Activated CD4-positive, alpha-beta memory T cell treated with anti-CD3 and anti-CD28 coated beads, Interleukin-2, amount 10 ng/mL, durations not matched to agents 7 days and 5 days (primary cell): ENCODE results near the gene RMI2. TPM values are rescaled to one million over a fixed set of nuclear protein-coding genes. Genes with fewer than 3 reads are reported as not detected.

Source experiments
- CTCF ChIA-PET: fragments of 350-600 bp; sonication (Branson Sonifier 250); formaldehyde crosslinking; loops from one replicate; lab custom pipeline; 2021; ENCODE audit warnings: antibody characterized with exemption, inconsistent platforms; lab: Charles Lee
- POLR2A ChIA-PET: fragments of 350-600 bp; sonication (Branson Sonifier 250); formaldehyde crosslinking; loops from one replicate; lab custom pipeline; 2021; ENCODE audit warnings: antibody characterized with exemption; lab: Charles Lee
- DNase-seq: peaks from one replicate; pipeline ENCODE4 v3.0.0-alpha.2; 2020
- H3K27ac Mint-ChIP-seq: one replicate; pipeline ENCODE4 v1.8.0; 2021; ENCODE audit warnings: mild to moderate bottlenecking, mixed read lengths
- H3K27me3 Mint-ChIP-seq: one replicate; pipeline ENCODE4 v1.8.0; 2021; ENCODE audit warnings: mixed read lengths
- H3K36me3 Mint-ChIP-seq: one replicate; pipeline ENCODE4 v1.8.0; 2021; ENCODE audit warnings: low read depth, mixed read lengths
- H3K4me1 Mint-ChIP-seq: one replicate; pipeline ENCODE4 v1.8.0; 2021; ENCODE audit warnings: mixed read lengths
- H3K4me3 Mint-ChIP-seq: one replicate; pipeline ENCODE4 v1.8.0; 2021; ENCODE audit warnings: mild to moderate bottlenecking, mixed read lengths
- H3K9me3 Mint-ChIP-seq: one replicate; pipeline ENCODE4 v1.8.0; 2021; ENCODE audit warnings: mixed read lengths
- total RNA-seq, 2 experiments: library from RNA; stranded (reverse); gene quantifications; one replicate each; pipeline ENCODE4 v1.2.3, GENCODE V29; 2021

Gene RMI2
- total RNA-seq, 2 experiments from 2014 or later = 45.9 to 46.6 TPM

- Mint-ChIP-seq H3K27me3 (peaks cover 1% of the 10 kb centered on the region), H3K36me3 (no peaks in the 10 kb centered on the region), H3K9me3 (no peaks in the 10 kb centered on the region), H3K4me1 (peaks cover 2% of the 10 kb centered on the region), H3K27ac (no peak overlapping the region), H3K4me3 (no peak overlapping the region)
- DNase-seq = no peak
- ChIA-PET POLR2A (no interaction called here), CTCF (interaction anchor here (0.9 to 1.5 kb wide), 3 partner anchors 13 to 430 kb away, joined by 3 to 6 read pairs (median 3); no protein-coding TSS in a partner anchor)
Measured at GRCh38 chr16:11394593-11394960, 49.3 kb downstream of the RMI2 start.

DNA sequence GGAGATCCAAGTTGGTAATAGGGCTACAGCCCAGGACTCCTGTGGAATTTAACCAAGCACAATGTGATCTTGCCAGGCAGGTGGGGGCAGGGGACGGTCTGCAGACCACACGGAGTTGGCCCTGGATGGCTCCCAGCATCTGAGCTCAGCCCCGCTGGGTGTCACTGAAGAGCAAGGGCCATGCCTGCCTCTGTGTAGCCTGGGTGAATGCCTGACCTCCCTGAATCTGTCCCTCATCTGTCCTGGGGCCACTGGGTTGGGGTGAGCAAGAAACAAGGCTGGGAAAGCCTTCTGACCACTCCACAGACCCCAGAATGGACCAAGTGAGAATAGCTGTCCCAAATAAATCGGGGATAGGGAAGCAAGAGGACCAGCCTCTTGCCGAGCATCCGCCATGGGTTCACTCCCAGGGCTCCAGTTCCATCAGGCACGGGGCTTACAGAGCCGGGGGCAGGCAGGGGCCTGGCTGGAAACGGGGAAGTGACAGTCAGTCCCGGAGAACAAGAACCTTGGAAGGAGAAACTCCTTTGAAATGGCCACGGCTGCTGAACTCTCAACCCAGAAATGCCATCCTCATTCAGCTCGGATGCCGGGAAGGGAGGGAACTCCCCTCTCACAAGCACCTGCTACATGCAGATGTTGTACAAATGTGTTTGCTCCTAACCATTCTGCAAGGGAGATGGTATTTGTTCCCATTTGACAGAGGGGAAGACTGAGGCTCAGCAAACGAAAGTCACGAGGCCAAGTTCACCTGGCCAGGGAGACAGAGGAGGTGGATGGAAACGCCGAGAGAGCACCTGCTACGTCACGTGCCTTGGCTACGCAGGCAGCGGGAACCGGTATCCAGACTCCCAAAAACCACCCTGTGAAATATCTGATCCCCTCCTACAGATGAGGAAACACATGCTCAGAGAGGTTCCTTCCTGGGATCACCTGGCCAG, 50.0 kb downstream of the RMI2 start:
- CTCF ChIA-PET = interaction anchor here (0.6 to 3.6 kb wide), 42 partner anchors 8 to 518 kb away, joined by 3 to 39 read pairs (median 4); no protein-coding TSS in a partner anchor
- Mint-ChIP-seq H3K27ac (no peak overlapping the region), H3K9me3 (no peaks in the 10 kb centered on the region), H3K4me3 (no peak overlapping the region), H3K27me3 (peaks cover 1% of the 10 kb centered on the region), H3K36me3 (no peaks in the 10 kb centered on the region), H3K4me1 (no peaks in the 10 kb centered on the region)
- no peak for DNase-seq
- POLR2A ChIA-PET = interaction anchor here (1.5 kb wide), 1 partner anchor 9 kb away, joined by 4 read pairs; no protein-coding TSS in a partner anchor

DNA sequence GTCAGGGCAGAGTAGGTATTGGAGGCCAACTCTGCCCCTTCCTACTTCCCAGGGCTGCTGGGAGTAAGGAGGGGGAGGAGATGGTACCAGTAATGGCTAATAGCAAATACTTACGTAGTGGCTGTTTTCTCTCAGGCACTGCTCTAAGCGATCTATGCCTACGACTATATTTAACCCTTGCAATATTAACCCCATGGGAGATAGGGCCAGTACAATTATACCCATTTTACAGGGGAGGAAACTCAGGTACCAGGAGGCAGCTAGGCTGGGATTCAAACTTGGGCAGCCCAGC, 50.6 kb downstream of the RMI2 start:
- Mint-ChIP-seq H3K36me3 (no peaks in the 10 kb centered on the region), H3K27ac (no peak overlapping the region), H3K27me3 (peaks cover 1% of the 10 kb centered on the region), H3K4me3 (no peak overlapping the region), H3K4me1 (no peaks in the 10 kb centered on the region), H3K9me3 (no peaks in the 10 kb centered on the region)
- CTCF ChIA-PET = interaction anchor here (0.6 to 3.6 kb wide), 40 partner anchors 9 to 518 kb away, joined by 3 to 39 read pairs (median 4); no protein-coding TSS in a partner anchor
- DNase-seq = no peak
- POLR2A ChIA-PET = interaction anchor here (1.5 kb wide), 1 partner anchor 9 kb away, joined by 4 read pairs; no protein-coding TSS in a partner anchor

DNA sequence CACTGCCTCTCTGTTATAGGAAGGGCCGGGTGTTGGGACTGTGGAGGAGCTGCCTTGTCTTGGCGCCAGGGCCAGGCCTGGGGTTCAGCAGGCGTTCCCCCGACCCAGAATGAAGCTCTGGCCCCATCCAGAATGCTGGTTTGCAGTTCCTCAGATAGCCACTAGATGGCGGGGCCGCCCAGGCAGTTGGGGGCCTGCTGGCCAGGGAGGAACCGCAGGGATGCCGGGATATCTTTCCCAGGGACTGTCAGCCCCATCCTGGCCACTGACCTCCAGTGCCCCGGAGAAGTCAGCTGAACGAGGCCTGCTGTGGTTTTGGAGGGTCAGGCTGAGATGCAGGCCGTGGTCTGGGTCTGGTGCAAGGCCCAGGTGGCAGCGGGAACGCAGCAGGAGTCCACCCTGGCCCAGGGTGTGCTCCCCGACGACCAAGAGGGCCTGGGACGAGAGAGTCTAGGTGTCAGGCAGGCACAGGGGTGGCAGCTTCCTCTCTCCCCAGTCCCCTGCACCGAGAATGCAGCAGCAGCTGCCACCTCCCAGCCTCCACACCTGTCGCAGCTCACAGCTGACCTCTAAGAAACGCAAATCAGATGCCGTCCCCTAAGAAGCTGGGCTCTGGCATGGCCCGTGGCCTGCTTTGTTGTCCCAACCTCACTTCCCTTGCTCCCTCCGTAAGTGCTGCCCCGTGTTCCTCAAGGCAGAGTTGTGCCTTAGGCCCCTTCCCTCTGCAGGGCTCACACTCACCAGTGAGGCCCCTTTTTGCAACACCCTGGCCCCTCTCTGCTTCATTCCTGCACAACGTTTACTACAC, 51.2 kb downstream of the RMI2 start:
- H3K27me3 Mint-ChIP-seq = peaks cover 1% of the 10 kb centered on the region
- H3K27ac Mint-ChIP-seq = no peak overlapping the region
- ChIA-PET CTCF (interaction anchor here (0.6 to 3.6 kb wide), 42 partner anchors 9 to 517 kb away, joined by 3 to 39 read pairs (median 4); no protein-coding TSS in a partner anchor), POLR2A (interaction anchor here (1.5 kb wide), 1 partner anchor 10 kb away, joined by 4 read pairs; no protein-coding TSS in a partner anchor)
- H3K4me1 Mint-ChIP-seq = no peaks in the 10 kb centered on the region
- DNase-seq = peak; percentile 66
- H3K9me3 Mint-ChIP-seq = no peaks in the 10 kb centered on the region
- no peaks in the 10 kb centered on the region for H3K36me3 Mint-ChIP-seq
- no peak overlapping the region for H3K4me3 Mint-ChIP-seq

DNA sequence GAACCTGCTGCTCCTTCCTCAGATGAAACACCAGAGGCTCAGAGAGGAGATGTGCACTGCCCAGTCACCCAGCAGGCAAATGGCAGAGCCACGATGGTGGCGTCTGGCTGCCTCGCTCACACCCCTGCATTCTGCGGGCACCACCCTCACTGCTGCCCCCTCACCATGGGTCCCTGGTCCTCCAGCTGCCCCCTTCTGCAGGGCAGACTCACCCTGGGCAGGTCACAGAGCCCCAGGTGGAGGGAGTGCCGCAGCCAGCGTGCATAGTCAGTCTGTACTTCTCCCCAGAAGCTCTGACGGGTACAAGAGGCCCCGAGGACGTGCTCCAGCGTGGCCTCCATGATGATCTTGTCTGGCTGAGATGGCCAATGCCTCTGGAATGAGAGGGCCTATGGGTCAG, 52.9 kb downstream of the RMI2 start:
- no peaks in the 10 kb centered on the region for H3K4me1 Mint-ChIP-seq
- CTCF ChIA-PET = interaction anchor here (3.6 kb wide), 1 partner anchor 9 kb away, joined by 39 read pairs; no protein-coding TSS in a partner anchor

GRCh38 chr16:11398851-11399250, 53.6 kb downstream of the RMI2 start:
- H3K4me3 Mint-ChIP-seq = no peak overlapping the region
- ChIA-PET POLR2A (interaction anchor here (0.9 kb wide), 1 partner anchor 9 kb away, joined by 3 read pairs; no protein-coding TSS in a partner anchor), CTCF (interaction anchor here (1.3 to 3.6 kb wide), 2 partner anchors 8 to 434 kb away, joined by 3 to 39 read pairs; no protein-coding TSS in a partner anchor)
- no peak overlapping the region for H3K27ac Mint-ChIP-seq
- H3K36me3 Mint-ChIP-seq = no peaks in the 10 kb centered on the region
- H3K4me1 Mint-ChIP-seq = no peaks in the 10 kb centered on the region
- peaks cover 1% of the 10 kb centered on the region for H3K27me3 Mint-ChIP-seq
- DNase-seq = no peak
- no peaks in the 10 kb centered on the region for H3K9me3 Mint-ChIP-seq

More for the DNA sequence above, 52.9 kb downstream of the RMI2 start:
- H3K36me3 Mint-ChIP-seq = no peaks in the 10 kb centered on the region
- no peak overlapping the region for H3K27ac Mint-ChIP-seq
- no peak overlapping the region for H3K4me3 Mint-ChIP-seq
- POLR2A ChIA-PET = no interaction called here
- no peak for DNase-seq
- no peaks in the 10 kb centered on the region for H3K9me3 Mint-ChIP-seq
- H3K27me3 Mint-ChIP-seq = peaks cover 1% of the 10 kb centered on the region

GRCh38 chr16:11399261-11399831, 54.1 kb downstream of the RMI2 start:
- Mint-ChIP-seq H3K27me3 (peaks cover 1% of the 10 kb centered on the region), H3K4me3 (no peak overlapping the region), H3K36me3 (no peaks in the 10 kb centered on the region), H3K9me3 (no peaks in the 10 kb centered on the region), H3K27ac (no peak overlapping the region), H3K4me1 (no peaks in the 10 kb centered on the region)
- POLR2A ChIA-PET = interaction anchor here (0.9 kb wide), 1 partner anchor 8 kb away, joined by 3 read pairs; no protein-coding TSS in a partner anchor
- CTCF ChIA-PET = interaction anchor here (1.0 to 1.3 kb wide), 2 partner anchors 9 to 435 kb away, joined by 3 read pairs; no protein-coding TSS in a partner anchor
- no peak for DNase-seq

DNA sequence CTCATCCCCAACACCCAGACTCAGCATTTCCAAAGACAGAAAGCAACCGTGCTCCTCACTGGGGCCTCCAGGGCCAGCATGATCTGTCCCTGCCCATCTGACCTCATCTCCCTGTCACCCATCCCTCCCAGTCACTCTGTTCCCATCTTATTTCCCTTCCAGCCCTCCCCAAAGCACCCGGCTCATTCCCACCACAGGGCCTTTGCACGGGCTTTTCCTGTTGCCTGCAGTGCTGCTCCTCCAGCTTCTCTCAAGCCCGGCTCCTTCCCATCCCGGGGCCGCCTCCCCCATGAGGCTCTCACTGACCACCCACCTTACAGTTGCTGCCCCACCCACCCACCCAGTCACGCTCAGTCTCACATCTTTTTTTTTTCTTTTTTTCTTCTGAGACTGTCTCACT, 54.8 kb downstream of the RMI2 start:
- ChIA-PET CTCF (interaction anchor here (1.0 to 1.3 kb wide), 2 partner anchors 8 to 435 kb away, joined by 3 read pairs; no protein-coding TSS in a partner anchor), POLR2A (no interaction called here)
- no peaks in the 10 kb centered on the region for H3K4me1 Mint-ChIP-seq
- H3K9me3 Mint-ChIP-seq = no peaks in the 10 kb centered on the region
- peaks cover 1% of the 10 kb centered on the region for H3K27me3 Mint-ChIP-seq
- H3K27ac Mint-ChIP-seq = no peak overlapping the region
- no peaks in the 10 kb centered on the region for H3K36me3 Mint-ChIP-seq
- DNase-seq = no peak
- H3K4me3 Mint-ChIP-seq = no peak overlapping the region

Other genes with a start within 250 kb of the RMI2 start
- gene SOCS1, start 89.3 kb upstream of the RMI2 start, total RNA-seq = 100 to 1,000 TPM; 136 to 142 TPM
- not detected for gene TNP2, start 76.1 kb upstream of the RMI2 start, total RNA-seq
- gene PRM3, start 71.8 kb upstream of the RMI2 start, total RNA-seq = not detected
- not detected for gene PRM2, start 69.0 kb upstream of the RMI2 start, total RNA-seq
- gene PRM1, start 64.1 kb upstream of the RMI2 start, total RNA-seq = not detected
- 100 to 1,000 TPM; 149 to 157 TPM for gene LITAF, start 241.5 kb downstream of the RMI2 start, total RNA-seq